ENCODE results near the gene TBX6. TPM values are rescaled to one million over a fixed set of nuclear protein-coding genes. Genes with fewer than 3 reads are reported as not detected.

TBX6 gene
- total and polyA plus RNA-seq, 12 donors, result 0.28 to 1.7 (median 0.57) TPM

DNA sequence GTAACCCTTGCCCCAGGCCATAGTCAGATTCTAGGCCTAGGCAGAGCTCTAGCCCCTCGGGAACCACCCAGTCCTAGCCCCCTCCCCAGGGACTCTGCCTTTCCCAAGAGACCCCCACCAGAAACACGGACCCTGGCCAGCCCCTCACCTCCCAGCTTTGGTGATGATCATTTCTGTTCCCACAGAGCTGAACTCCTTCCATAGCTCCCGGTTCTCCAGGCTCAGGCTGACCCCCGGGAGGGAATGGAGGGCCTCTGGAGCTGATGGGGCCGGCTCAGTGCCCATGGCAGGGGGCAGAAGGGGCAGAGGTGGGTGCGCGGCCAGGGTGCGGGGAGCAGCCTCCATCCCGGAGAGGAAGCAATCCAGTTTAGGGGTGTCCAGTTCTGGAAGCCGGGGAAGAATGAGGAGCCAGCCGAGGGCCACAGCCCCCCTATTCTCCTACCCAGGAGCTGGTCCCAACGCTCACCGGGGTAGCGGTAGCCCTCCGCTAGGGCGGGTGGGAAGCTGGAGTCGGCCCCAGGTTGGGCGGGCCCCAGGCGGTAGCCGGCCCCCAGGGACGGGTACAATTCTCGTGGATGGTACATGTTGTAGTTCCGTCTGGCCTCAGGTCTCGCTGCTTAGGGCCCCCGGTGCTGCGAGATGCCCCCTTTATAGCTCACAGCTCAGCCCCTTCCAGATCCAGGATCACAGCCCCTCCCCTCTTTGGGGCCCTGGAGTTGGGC lies 953 bp downstream of the TBX6 start:
- Histone ChIP-seq H3K27me3 (no peaks in the 10 kb centered on the region), H3K36me3 (peaks cover 0 to 29% (median 13%) of the 10 kb centered on the region in 9 donors), H3K4me3 (peak overlapping the region in 9 of 10 donors; percentile 39 to 65 (median 58)), H3K4me1 (peaks cover 7 to 80% (median 45%) of the 10 kb centered on the region in 9 donors), H3K9me3 (no peaks in the 10 kb centered on the region), H3K27ac (peak overlapping the region in 9 of 10 donors; percentile 81 to 95 (median 89))
- DNase-seq (no peak), ATAC-seq (no peak)
- TF ChIP-seq, protein P1, sequence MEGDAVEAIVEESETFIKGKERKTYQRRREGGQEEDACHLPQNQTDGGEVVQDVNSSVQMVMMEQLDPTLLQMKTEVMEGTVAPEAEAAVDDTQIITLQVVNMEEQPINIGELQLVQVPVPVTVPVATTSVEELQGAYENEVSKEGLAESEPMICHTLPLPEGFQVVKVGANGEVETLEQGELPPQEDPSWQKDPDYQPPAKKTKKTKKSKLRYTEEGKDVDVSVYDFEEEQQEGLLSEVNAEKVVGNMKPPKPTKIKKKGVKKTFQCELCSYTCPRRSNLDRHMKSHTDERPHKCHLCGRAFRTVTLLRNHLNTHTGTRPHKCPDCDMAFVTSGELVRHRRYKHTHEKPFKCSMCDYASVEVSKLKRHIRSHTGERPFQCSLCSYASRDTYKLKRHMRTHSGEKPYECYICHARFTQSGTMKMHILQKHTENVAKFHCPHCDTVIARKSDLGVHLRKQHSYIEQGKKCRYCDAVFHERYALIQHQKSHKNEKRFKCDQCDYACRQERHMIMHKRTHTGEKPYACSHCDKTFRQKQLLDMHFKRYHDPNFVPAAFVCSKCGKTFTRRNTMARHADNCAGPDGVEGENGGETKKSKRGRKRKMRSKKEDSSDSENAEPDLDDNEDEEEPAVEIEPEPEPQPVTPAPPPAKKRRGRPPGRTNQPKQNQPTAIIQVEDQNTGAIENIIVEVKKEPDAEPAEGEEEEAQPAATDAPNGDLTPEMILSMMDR (IDR thresholded peaks at IDR 0.05), result no peak
- WGBS, 2 donors, result 68 to 72% methylated on average over 26 of the region's 26 CpGs
- intact Hi-C loops (cut with DNase I), result loop anchor here in 3 of 10 donors (10.0 kb wide), 1 partner anchor 314 kb away; the partner anchor contains the start of gene ZNF771 (in 3 of the 3)

- WGBS, 2 donors, result 78 to 83% methylated on average over 22 of the region's 22 CpGs
- TF ChIP-seq, protein P1 (IDR thresholded peaks at IDR 0.05), result no peak
- H3K36me3 ChIP-seq, result peaks cover 0 to 36% (median 11%) of the 10 kb centered on the region in 9 donors
- DNase-seq (no peak), ATAC-seq (no peak)
- intact Hi-C loops (cut with DNase I), result no loop called here
- peaks cover 0 to 79% (median 29%) of the 10 kb centered on the region in 9 donors for H3K4me1 ChIP-seq
- no peak overlapping the region for H3K4me3 ChIP-seq
- peak overlapping the region in 1 of 10 donors; percentile 95 for H3K27ac ChIP-seq
- no peaks in the 10 kb centered on the region for H3K9me3 ChIP-seq
- H3K27me3 ChIP-seq, result no peaks in the 10 kb centered on the region
Measured at GRCh38 chr16:30088832-30089624, 2.7 kb downstream of the TBX6 start.

DNA sequence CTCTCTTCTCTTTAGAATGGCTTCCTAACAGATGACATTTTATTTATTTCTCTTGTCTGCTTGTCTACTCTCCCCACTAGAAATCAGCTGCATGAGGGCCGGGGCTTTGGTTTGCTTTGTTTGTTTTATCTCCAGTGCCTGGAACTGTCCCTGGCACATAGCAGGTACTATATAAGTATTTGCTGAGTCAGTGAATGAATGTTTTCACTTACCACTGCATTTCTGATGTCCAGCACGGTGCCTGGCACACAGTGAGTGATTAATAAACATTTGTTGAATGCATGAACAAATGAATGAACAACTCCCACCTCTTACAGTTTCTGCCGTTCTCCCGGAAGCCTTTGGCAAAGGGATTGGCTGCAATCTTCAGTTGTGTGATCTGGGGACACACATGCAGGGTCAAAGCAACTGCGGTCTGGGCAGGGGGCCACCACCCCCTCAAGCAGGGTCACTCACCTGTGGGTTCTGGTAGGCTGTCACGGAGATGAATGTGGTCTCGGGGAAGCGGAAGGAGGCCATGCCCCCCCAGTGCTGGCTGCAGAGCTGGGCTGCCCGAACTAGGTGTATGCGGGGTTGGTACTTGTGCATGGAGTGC lies 3.4 kb downstream of the TBX6 start:
- H3K27me3 ChIP-seq, result no peaks in the 10 kb centered on the region
- no peaks in the 10 kb centered on the region for H3K9me3 ChIP-seq
- no peak for DNase-seq
- ATAC-seq, result no peak
- H3K27ac ChIP-seq, result no peak overlapping the region
- H3K36me3 ChIP-seq, result peaks cover 0 to 36% (median 14%) of the 10 kb centered on the region in 9 donors
- H3K4me3 ChIP-seq, result no peak overlapping the region
- H3K4me1 ChIP-seq, result peaks cover 0 to 72% (median 23%) of the 10 kb centered on the region in 9 donors
- intact Hi-C loops (cut with DNase I), result no loop called here
- 76 to 80% methylated on average over 10 of the region's 10 CpGs for WGBS, 2 donors
- TF ChIP-seq, protein P1 (IDR thresholded peaks at IDR 0.05), result no peak

All from heart right ventricle (tissue), 16 donors.